Thyroid gland (tissue), 4 donors: ENCODE results near the gene NSRP1. TPM values are rescaled to one million over a fixed set of nuclear protein-coding genes. Genes with fewer than 3 reads are reported as not detected.

Source experiments
- DNase-seq, 2 donors: peaks; one replicate each; pipeline ENCODE4 v3.0.0-alpha.2; 2019
- H3K27ac ChIP-seq, 3 donors: fragments of 200-600 bp; sonication (generic); 1 replicate in 2 of 3; 2 replicates in 1 of 3; pipeline ENCODE4 v1.5.1; 2016 to 2019; ENCODE audit warnings: mild to moderate bottlenecking in 1 of 3, moderate library complexity in 1 of 3
- H3K27me3 ChIP-seq: fragments of 200-600 bp; sonication (generic); one replicate; pipeline ENCODE4 v1.5.1; 2019
- H3K36me3 ChIP-seq, 2 donors: fragments of 200-600 bp; sonication (generic); one replicate each; pipeline ENCODE4 v1.5.1; 2016 to 2019
- H3K4me1 ChIP-seq, 2 donors: fragments of 200-600 bp; sonication (generic); one replicate each; pipeline ENCODE4 v1.5.1; 2017 to 2019
- H3K4me3 ChIP-seq, 3 donors: fragments of 200-600 bp; sonication (generic); replicated peaks in 1 of 3; 1 replicate in 2 of 3; 2 replicates in 1 of 3; pipeline ENCODE4 v1.5.1; 2016; ENCODE audit warnings: mild to moderate bottlenecking in 1 of 3
- H3K9me3 ChIP-seq: fragments of 200-600 bp; sonication (generic); one replicate; pipeline ENCODE4 v1.5.1; 2017
- POLR2A ChIP-seq, 2 donors: fragments of 450-650 bp; IDR thresholded peaks; one replicate each; pipeline ENCODE4 v1.6.1; 2017; ENCODE audit warnings: antibody characterized with exemption in 2 of 2, mild to moderate bottlenecking in 2 of 2, moderate library complexity in 1 of 2
- WGBS, 2 donors: methylation state at CpG; one replicate each; pipeline ENCODE4 v1.1.5; 2017; 5-methylcytosine and 5-hydroxymethylcytosine counted together
- intact Hi-C: fragments of 100-400 bp; cut with DNase I; formaldehyde crosslinking; loops from one replicate; pipeline ENCODE4 v1.15.1; 2023
- total RNA-seq, 4 donors: library from RNA; depleted of rRNA; stranded (reverse); fragments of >200 nt; gene quantifications; one replicate each; pipeline ENCODE4 v1.2.3, GENCODE V29; 2016
- TF ChIP-seq, protein P1 (sequence below), 6 experiments: fragments of 200-600 bp in 3 of 6; fragments of 450-650 bp in 3 of 6; sonication (generic) in 3 of 6; IDR thresholded peaks; one replicate each; pipeline ENCODE4 v1.5.1; 2016 to 2019; ENCODE audit warnings: antibody characterized with exemption in 6 of 6, mild to moderate bottlenecking in 2 of 6, inconsistent platforms in 1 of 6, moderate library complexity in 1 of 6

NSRP1 gene
- total RNA-seq, 4 donors from 2014 or later: 21.3 to 33.3 (median 25.5) TPM

DNA sequence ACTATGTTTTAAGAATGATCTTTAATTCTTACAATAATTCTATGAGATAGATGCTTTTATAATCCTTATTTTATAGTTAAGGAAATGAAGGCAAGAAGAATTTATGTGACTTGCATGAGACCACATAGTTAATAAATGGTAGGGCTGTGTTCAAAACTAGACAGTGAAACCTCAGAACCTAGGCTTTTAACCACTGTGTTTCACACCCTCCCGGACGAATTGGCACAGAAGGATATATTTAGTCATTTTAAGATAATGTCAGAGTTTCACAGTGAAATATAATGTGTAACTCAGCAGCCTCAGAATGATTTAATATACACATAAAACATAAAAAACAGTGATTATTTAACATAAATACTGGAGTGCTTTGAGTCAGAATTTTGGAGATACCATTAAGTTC is 57.0 kb downstream of the NSRP1 start:
- no peaks in the 10 kb centered on the region for H3K4me1 ChIP-seq
- no peaks in the 10 kb centered on the region for H3K9me3 ChIP-seq
- no peak for DNase-seq
- no peaks in the 10 kb centered on the region for H3K36me3 ChIP-seq
- intact Hi-C loops: no loop called here
- H3K27ac ChIP-seq: no peak overlapping the region
- no peak overlapping the region for H3K4me3 ChIP-seq
- TF ChIP-seq, protein P1, sequence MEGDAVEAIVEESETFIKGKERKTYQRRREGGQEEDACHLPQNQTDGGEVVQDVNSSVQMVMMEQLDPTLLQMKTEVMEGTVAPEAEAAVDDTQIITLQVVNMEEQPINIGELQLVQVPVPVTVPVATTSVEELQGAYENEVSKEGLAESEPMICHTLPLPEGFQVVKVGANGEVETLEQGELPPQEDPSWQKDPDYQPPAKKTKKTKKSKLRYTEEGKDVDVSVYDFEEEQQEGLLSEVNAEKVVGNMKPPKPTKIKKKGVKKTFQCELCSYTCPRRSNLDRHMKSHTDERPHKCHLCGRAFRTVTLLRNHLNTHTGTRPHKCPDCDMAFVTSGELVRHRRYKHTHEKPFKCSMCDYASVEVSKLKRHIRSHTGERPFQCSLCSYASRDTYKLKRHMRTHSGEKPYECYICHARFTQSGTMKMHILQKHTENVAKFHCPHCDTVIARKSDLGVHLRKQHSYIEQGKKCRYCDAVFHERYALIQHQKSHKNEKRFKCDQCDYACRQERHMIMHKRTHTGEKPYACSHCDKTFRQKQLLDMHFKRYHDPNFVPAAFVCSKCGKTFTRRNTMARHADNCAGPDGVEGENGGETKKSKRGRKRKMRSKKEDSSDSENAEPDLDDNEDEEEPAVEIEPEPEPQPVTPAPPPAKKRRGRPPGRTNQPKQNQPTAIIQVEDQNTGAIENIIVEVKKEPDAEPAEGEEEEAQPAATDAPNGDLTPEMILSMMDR (IDR thresholded peaks at IDR 0.05): no peak
- TF ChIP-seq POLR2A (IDR thresholded peaks at IDR 0.05): no peak
- 88 to 90% methylated on average over 2 of the region's 2 CpGs for WGBS, 2 donors
- H3K27me3 ChIP-seq: no peaks in the 10 kb centered on the region

DNA sequence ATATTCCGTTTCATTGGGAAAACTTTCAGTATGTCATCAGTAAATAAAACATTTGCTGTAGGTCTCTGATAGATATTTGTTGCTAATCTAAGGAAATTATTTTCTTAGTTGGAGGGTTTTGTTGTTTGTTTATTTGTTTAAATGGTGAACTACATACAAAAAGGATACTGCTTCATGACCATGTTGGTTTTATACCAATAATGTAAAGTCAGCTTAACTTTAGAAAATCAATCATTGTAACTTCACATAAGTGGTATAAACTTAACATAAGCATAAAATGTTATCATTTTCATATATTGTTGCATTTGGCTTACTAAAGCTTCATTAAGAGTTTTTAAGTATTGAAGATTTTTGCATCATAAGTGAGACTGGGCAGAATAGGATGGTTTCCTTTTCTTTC is 57.9 kb downstream of the NSRP1 start:
- H3K36me3 ChIP-seq: peaks cover 3 to 6% of the 10 kb centered on the region in 2 donors
- TF ChIP-seq, protein P1 (IDR thresholded peaks at IDR 0.05): no peak
- no peak for TF ChIP-seq POLR2A (IDR thresholded peaks at IDR 0.05)
- intact Hi-C loops: no loop called here
- H3K27ac ChIP-seq: no peak overlapping the region
- no peaks in the 10 kb centered on the region for H3K9me3 ChIP-seq
- no peak overlapping the region for H3K4me3 ChIP-seq
- 94 to 96% methylated on average over 1 of the region's 1 CpG for WGBS, 2 donors
- no peaks in the 10 kb centered on the region for H3K4me1 ChIP-seq
- H3K27me3 ChIP-seq: no peaks in the 10 kb centered on the region
- no peak for DNase-seq

DNA sequence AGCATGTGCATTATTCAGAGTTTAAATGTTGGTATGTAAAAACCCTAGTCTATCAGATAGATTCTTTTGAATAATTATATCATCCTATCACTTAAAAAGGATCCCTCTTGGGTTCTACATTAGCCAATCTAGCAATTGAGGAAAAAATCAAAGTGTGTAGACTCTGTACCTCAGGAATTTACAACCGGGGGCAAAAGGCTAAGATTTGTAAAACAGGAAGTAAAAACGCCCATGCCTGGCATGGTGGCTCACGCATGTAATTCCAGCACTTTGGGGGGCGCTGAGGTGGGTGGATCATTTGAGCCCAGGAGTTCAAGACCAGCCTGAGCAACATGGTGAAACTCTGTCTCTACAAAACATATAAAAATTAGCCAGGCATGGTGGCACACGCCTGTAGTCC is 60.2 kb downstream of the NSRP1 start:
- Histone ChIP-seq H3K4me3 (no peak overlapping the region), H3K36me3 (peaks cover 22 to 25% of the 10 kb centered on the region in 2 donors), H3K27ac (no peak overlapping the region), H3K4me1 (no peaks in the 10 kb centered on the region), H3K27me3 (no peaks in the 10 kb centered on the region), H3K9me3 (no peaks in the 10 kb centered on the region)
- no peak for TF ChIP-seq POLR2A (IDR thresholded peaks at IDR 0.05)
- TF ChIP-seq, protein P1 (IDR thresholded peaks at IDR 0.05): no peak
- intact Hi-C loops: no loop called here
- DNase-seq: no peak
- WGBS, 2 donors: 93% methylated on average over 5 of the region's 5 CpGs

DNA sequence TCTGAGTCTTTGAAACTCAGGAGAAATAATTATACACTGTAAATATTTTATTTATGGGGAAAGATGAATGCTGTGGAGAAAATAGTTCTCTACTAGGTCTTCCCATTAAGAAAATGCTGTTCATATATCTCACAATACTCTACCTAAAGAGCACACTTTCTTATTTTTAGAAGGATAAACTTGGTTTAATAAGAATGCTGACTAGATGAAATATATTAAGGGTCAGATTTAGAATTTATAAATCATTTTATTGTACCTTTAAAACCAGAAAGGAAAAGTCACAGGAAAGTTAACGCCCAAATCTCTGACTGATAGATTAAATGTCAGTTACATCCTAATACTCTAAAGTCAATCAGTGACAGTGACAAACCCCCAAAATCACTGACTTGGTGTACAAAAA is 70.1 kb downstream of the NSRP1 start:
- WGBS, 2 donors: 95 to 96% methylated on average over 1 of the region's 1 CpG
- Histone ChIP-seq H3K9me3 (no peaks in the 10 kb centered on the region), H3K27me3 (no peaks in the 10 kb centered on the region), H3K4me3 (no peak overlapping the region), H3K27ac (no peak overlapping the region), H3K36me3 (peaks cover 22 to 25% of the 10 kb centered on the region in 2 donors), H3K4me1 (no peaks in the 10 kb centered on the region)
- intact Hi-C loops: no loop called here
- DNase-seq: no peak
- TF ChIP-seq, protein P1 (IDR thresholded peaks at IDR 0.05): no peak
- TF ChIP-seq POLR2A (IDR thresholded peaks at IDR 0.05): no peak

DNA sequence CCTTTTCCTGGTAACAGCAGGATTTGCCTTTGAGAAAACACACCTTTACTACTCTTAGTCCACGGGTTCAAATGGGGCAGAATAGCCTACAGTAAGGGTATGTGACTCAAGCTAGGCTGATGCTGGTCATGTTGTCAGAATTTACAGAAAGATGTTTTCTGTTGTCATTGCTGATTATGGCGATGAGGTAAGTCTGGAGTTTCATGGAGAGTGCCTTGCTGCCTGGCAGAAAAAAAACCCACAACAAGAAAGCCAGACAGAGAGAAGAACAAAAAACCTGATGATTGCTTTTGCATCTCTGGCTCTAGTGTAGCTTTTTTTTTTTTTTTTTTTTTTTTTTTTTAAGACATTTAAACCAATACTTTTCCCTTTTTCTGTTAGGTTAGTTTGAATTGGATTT is 71.0 kb downstream of the NSRP1 start:
- Histone ChIP-seq H3K36me3 (peaks cover 15 to 23% of the 10 kb centered on the region in 2 donors), H3K4me3 (no peak overlapping the region), H3K27ac (no peak overlapping the region), H3K27me3 (no peaks in the 10 kb centered on the region), H3K4me1 (no peaks in the 10 kb centered on the region), H3K9me3 (no peaks in the 10 kb centered on the region)
- intact Hi-C loops: no loop called here
- TF ChIP-seq, protein P1 (IDR thresholded peaks at IDR 0.05): no peak
- no peak for TF ChIP-seq POLR2A (IDR thresholded peaks at IDR 0.05)
- 89 to 98% methylated on average over 2 of the region's 2 CpGs for WGBS, 2 donors
- no peak for DNase-seq
